ENCODE data around the gene SLC4A4.
A peak's percentile ranks its signal among the peaks of the same experiment; 100 is the strongest.

SLC4A4 gene

GRCh38 chr4:71338846-71339593 lies at the start of gene SLC4A4:
Gene SLC4A4, plus strand, starts transcription at chr4:71339020.
- DNase-seq (ENCODE audit: low spot score) = peak; percentile 19

- no peak for DNase-seq (ENCODE audit: low spot score)
These were observed 48.7 kb upstream of the SLC4A4 start for GRCh38 chr4:71290074-71290473.

GRCh38 chr4:71290476-71290875 lies 48.3 kb upstream of the SLC4A4 start:
- no peak for DNase-seq (ENCODE audit: low spot score)

- DNase-seq (ENCODE audit: low spot score) = no peak
These were observed 46.6 kb upstream of the SLC4A4 start for GRCh38 chr4:71292228-71292627.

- DNase-seq (ENCODE audit: low spot score) = no peak
These were observed 45.1 kb upstream of the SLC4A4 start for GRCh38 chr4:71293705-71294104.

- DNase-seq (ENCODE audit: low spot score) = no peak
These were observed 44.5 kb upstream of the SLC4A4 start for GRCh38 chr4:71294301-71294700.

GRCh38 chr4:71296945-71297344 lies 41.9 kb upstream of the SLC4A4 start:
- DNase-seq (ENCODE audit: low spot score) = no peak

- DNase-seq (ENCODE audit: low spot score) = no peak
These were observed 38.5 kb upstream of the SLC4A4 start for GRCh38 chr4:71300362-71300761.

- DNase-seq (ENCODE audit: low spot score) = no peak
These were observed 37.9 kb upstream of the SLC4A4 start for GRCh38 chr4:71300964-71301363.

- no peak for DNase-seq (ENCODE audit: low spot score)
These were observed 35.5 kb upstream of the SLC4A4 start for GRCh38 chr4:71303287-71303686.

GRCh38 chr4:71303850-71304249 lies 35.0 kb upstream of the SLC4A4 start:
- DNase-seq (ENCODE audit: low spot score) = no peak

- DNase-seq (ENCODE audit: low spot score) = no peak
These were observed 34.5 kb upstream of the SLC4A4 start for GRCh38 chr4:71304289-71304850.

GRCh38 chr4:71307729-71308128 lies 31.1 kb upstream of the SLC4A4 start:
- no peak for DNase-seq (ENCODE audit: low spot score)

GRCh38 chr4:71322425-71322824 lies 16.4 kb upstream of the SLC4A4 start:
- no peak for DNase-seq (ENCODE audit: low spot score)

GRCh38 chr4:71333368-71333767 lies 5.5 kb upstream of the SLC4A4 start:
- no peak for DNase-seq (ENCODE audit: low spot score)

GRCh38 chr4:71333960-71334359 lies 4.9 kb upstream of the SLC4A4 start:
- DNase-seq (ENCODE audit: low spot score) = no peak

- no peak for DNase-seq (ENCODE audit: low spot score)
These were observed 4.3 kb upstream of the SLC4A4 start for GRCh38 chr4:71334465-71334882.

- no peak for DNase-seq (ENCODE audit: low spot score)
These were observed 5.0 kb downstream of the SLC4A4 start for GRCh38 chr4:71343670-71344466.

GRCh38 chr4:71346710-71347109 lies 7.9 kb downstream of the SLC4A4 start:
- no peak for DNase-seq (ENCODE audit: low spot score)

- DNase-seq (ENCODE audit: low spot score) = no peak
These were observed 9.8 kb downstream of the SLC4A4 start for GRCh38 chr4:71348586-71348985.

GRCh38 chr4:71355045-71355444 lies 16.2 kb downstream of the SLC4A4 start:
- DNase-seq (ENCODE audit: low spot score) = no peak

GRCh38 chr4:71355971-71356370 lies 17.2 kb downstream of the SLC4A4 start:
- no peak for DNase-seq (ENCODE audit: low spot score)

All from CD4-positive, alpha-beta T cell treated with Interleukin-2 at 100 ng/mL for 4 hours (primary cell).